ENCODE results near the gene LRRC73. TPM values are rescaled to one million over a fixed set of nuclear protein-coding genes. Genes with fewer than 3 reads are reported as not detected.

Gene LRRC73
- total and polyA plus RNA-seq, 9 donors = 0.13 to 4.8 (median 1.8) TPM

GRCh38 chr6:43515808-43516207 is 5.7 kb upstream of the LRRC73 start:
- peaks cover 14% of the 10 kb centered on the region for H3K4me1 ChIP-seq (ENCODE audit: insufficient read depth)
- peak overlapping the region; percentile 61 for H3K4me3 ChIP-seq
- no peak for DNase-seq
- 58 to 68% (median 61%) methylated on average over 9 of the region's 9 CpGs for WGBS, 3 donors
- intact Hi-C loops (cut with DNase I) = no loop called here
- no peak for TF ChIP-seq EP300 (IDR thresholded peaks at IDR 0.05)
- TF ChIP-seq CTCF (IDR thresholded peaks at IDR 0.05) = no peak
- no peak overlapping the region for H3K27ac ChIP-seq
- no peaks in the 10 kb centered on the region for H3K27me3 ChIP-seq
- H3K36me3 ChIP-seq = no peaks in the 10 kb centered on the region
- H3K9me3 ChIP-seq = no peaks in the 10 kb centered on the region

- Histone ChIP-seq H3K27ac (no peak overlapping the region), H3K4me1 (ENCODE audit: insufficient read depth) (peaks cover 16% of the 10 kb centered on the region)
- intact Hi-C loops (cut with DNase I) = loop anchor here in 1 of 4 donors (5.0 kb wide), 1 partner anchor 665 kb away; no protein-coding TSS in a partner anchor
Observed at GRCh38 chr6:43511824-43512415, 1.8 kb upstream of the LRRC73 start.

GRCh38 chr6:43510827-43511163 is 649 bp upstream of the LRRC73 start:
- Histone ChIP-seq H3K9me3 (no peaks in the 10 kb centered on the region), H3K27me3 (no peaks in the 10 kb centered on the region), H3K36me3 (no peaks in the 10 kb centered on the region), H3K27ac (peak overlapping the region in 1 of 2 donors; percentile 42), H3K4me3 (peak overlapping the region; percentile 56), H3K4me1 (ENCODE audit: insufficient read depth) (peaks cover 13% of the 10 kb centered on the region)
- WGBS, 3 donors = 76 to 82% (median 81%) methylated on average over 9 to 10 of the region's 10 CpGs
- no peak for TF ChIP-seq EP300 (IDR thresholded peaks at IDR 0.05)
- no peak for TF ChIP-seq CTCF (IDR thresholded peaks at IDR 0.05)
- no peak for TF ChIP-seq POLR2A (IDR thresholded peaks at IDR 0.05)
- intact Hi-C loops (cut with DNase I) = loop anchor here in 1 of 4 donors (5.0 kb wide), 1 partner anchor 667 kb away; no protein-coding TSS in a partner anchor
- no peak for DNase-seq

More at GRCh38 chr6:43511824-43512415, 1.8 kb upstream of the LRRC73 start:
- no peak for DNase-seq
- TF ChIP-seq EP300 (IDR thresholded peaks at IDR 0.05) = no peak
- TF ChIP-seq POLR2A (IDR thresholded peaks at IDR 0.05) = no peak
- no peak for TF ChIP-seq CTCF (IDR thresholded peaks at IDR 0.05)
- no peaks in the 10 kb centered on the region for H3K27me3 ChIP-seq
- no peak overlapping the region for H3K4me3 ChIP-seq
- H3K9me3 ChIP-seq = no peaks in the 10 kb centered on the region
- no peaks in the 10 kb centered on the region for H3K36me3 ChIP-seq
- WGBS, 3 donors = 74 to 82% (median 77%) methylated on average over 11 of the region's 11 CpGs

GRCh38 chr6:43509142-43509983 is 783 bp downstream of the LRRC73 start:
- Histone ChIP-seq H3K4me1 (ENCODE audit: insufficient read depth) (peaks cover 9% of the 10 kb centered on the region), H3K36me3 (no peaks in the 10 kb centered on the region), H3K4me3 (peak overlapping the region; percentile 56), H3K27ac (peak overlapping the region in 1 of 2 donors; percentile 65), H3K9me3 (no peaks in the 10 kb centered on the region), H3K27me3 (no peaks in the 10 kb centered on the region)
- intact Hi-C loops (cut with DNase I) = loop anchor here (5.0 to 10.0 kb wide), 6 partner anchors 52 to 285 kb away; partner anchors contain the start of genes DLK2 (in 1 of the 4) and DNPH1 (in 1 of the 4)
- 9 to 13% (median 11%) methylated on average over 62 to 69 of the region's 69 CpGs for WGBS, 3 donors
- peak in 1 of 5 donors; percentile 44 for DNase-seq
- TF ChIP-seq CTCF (IDR thresholded peaks at IDR 0.05) (no peak), EP300 (IDR thresholded peaks at IDR 0.05) (no peak), POLR2A (IDR thresholded peaks at IDR 0.05) (no peak)
